Activated naive CD8-positive, alpha-beta T cell (primary cell): ENCODE results near the gene COQ6.
"Not testable (repeated sequence)": the region's sequence is repeated elsewhere in the genome, so short reads cannot be mapped to it uniquely, and the experiment has no call there.

Experiments used
- H3K27ac Mint-ChIP-seq: one replicate; pipeline ENCODE4 v1.8.0; 2021; ENCODE audit warnings: mixed read lengths
- H3K27me3 Mint-ChIP-seq: one replicate; pipeline ENCODE4 v1.8.0; 2021; ENCODE audit warnings: mixed read lengths
- H3K36me3 Mint-ChIP-seq: one replicate; pipeline ENCODE4 v1.8.0; 2021; ENCODE audit warnings: mixed read lengths
- H3K4me1 Mint-ChIP-seq: one replicate; pipeline ENCODE4 v1.8.0; 2021; ENCODE audit warnings: low read depth, mixed read lengths
- H3K4me3 Mint-ChIP-seq: one replicate; pipeline ENCODE4 v1.8.0; 2021; ENCODE audit warnings: mild to moderate bottlenecking, mixed read lengths
- H3K9me3 Mint-ChIP-seq: one replicate; pipeline ENCODE4 v1.8.0; 2021; ENCODE audit warnings: low read depth, mixed read lengths

COQ6 gene

DNA sequence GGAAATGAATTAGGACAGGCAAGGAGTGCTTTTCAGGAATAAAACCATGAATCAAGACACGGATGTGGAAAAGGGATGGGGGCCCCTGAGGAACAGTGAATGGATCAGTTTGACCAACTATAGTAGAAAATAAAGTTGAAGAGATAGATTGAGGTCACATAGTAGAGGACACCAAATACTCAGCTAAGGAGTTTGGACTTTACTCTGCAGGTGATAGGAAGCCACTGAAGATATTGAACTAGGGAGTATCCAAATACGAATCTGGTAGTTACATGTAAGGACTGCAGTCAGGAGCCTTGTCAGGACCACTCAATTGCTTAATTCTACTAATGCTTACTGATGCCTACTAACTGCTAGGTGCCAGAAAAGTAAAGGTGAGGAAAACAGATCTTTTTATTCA, 48.6 kb downstream of the COQ6 start:
- no peak overlapping the region for H3K4me3 Mint-ChIP-seq
- no peaks in the 10 kb centered on the region for H3K9me3 Mint-ChIP-seq
- no peak overlapping the region for H3K27ac Mint-ChIP-seq
- H3K27me3 Mint-ChIP-seq = no peaks in the 10 kb centered on the region
- H3K36me3 Mint-ChIP-seq = peaks cover 7% of the 10 kb centered on the region
- no peaks in the 10 kb centered on the region for H3K4me1 Mint-ChIP-seq

DNA sequence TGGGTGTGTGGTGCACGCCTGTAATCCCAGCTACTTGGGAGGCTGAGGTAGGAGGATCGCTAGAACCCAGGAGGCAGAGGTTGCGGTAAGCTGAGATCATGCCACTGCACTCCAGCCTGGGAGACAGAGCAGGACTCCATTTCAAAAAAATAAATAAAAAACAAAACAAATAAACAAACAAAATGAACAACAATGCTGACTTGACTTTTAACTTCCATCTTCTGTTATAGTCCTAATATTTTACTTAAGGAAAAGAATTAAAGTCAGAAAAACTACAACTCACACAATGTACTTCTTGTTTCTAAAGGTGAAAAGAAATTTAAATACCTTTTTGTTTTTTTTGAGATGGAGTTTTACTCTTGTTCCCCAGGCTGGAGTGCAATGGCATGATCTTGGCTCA, 55.6 kb downstream of the COQ6 start:
- not testable (repeated sequence) for H3K27me3 Mint-ChIP-seq, H3K4me3 Mint-ChIP-seq, H3K4me1 Mint-ChIP-seq, H3K36me3 Mint-ChIP-seq, H3K27ac Mint-ChIP-seq, H3K9me3 Mint-ChIP-seq

DNA sequence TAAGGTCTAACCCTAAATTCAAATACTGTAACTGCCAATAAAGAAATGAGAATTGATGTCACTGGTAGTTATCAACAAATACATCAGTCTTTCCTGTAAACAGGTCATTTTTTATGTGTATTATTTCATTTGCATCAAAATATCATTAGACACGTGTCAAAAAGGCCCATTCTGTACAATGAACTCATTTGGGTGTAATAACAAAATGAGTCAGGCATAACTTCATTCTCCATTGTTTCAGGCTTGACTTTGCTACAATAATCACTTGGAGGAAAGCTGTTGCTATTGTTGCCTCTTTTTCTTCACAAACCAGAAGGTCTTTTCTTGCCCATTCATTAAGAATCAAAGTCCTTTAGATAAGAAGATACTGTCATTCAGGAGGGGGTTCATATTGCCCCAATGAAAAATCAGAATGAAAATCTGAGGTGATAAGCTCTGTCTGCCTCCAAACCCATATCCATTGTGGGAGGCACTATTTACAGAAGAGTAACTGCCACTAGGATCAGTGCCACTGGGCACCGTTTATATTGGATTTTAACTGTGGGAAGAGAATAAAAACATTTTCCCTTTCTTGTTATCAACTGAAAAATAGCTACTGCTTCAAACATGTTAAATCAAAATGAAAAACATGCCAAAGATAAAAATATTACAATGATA, 58.9 kb downstream of the COQ6 start:
- Mint-ChIP-seq H3K27ac (no peak overlapping the region), H3K27me3 (no peaks in the 10 kb centered on the region), H3K4me1 (no peaks in the 10 kb centered on the region), H3K36me3 (peaks cover 5% of the 10 kb centered on the region), H3K9me3 (no peaks in the 10 kb centered on the region), H3K4me3 (no peak overlapping the region)
